HG03460 (cell line): Measurements from ENCODE around the gene GALNT6.
"Not testable (repeated sequence)": the region's sequence is repeated elsewhere in the genome, so short reads cannot be mapped to it uniquely, and the experiment has no call there.

Source experiments
- ATAC-seq: cut with Tn5 transposase; IDR thresholded peaks from one replicate; pipeline ENCODE4 v1.9.1; 2021; ENCODE audit not compliant: unreplicated experiment

The GALNT6 gene

DNA sequence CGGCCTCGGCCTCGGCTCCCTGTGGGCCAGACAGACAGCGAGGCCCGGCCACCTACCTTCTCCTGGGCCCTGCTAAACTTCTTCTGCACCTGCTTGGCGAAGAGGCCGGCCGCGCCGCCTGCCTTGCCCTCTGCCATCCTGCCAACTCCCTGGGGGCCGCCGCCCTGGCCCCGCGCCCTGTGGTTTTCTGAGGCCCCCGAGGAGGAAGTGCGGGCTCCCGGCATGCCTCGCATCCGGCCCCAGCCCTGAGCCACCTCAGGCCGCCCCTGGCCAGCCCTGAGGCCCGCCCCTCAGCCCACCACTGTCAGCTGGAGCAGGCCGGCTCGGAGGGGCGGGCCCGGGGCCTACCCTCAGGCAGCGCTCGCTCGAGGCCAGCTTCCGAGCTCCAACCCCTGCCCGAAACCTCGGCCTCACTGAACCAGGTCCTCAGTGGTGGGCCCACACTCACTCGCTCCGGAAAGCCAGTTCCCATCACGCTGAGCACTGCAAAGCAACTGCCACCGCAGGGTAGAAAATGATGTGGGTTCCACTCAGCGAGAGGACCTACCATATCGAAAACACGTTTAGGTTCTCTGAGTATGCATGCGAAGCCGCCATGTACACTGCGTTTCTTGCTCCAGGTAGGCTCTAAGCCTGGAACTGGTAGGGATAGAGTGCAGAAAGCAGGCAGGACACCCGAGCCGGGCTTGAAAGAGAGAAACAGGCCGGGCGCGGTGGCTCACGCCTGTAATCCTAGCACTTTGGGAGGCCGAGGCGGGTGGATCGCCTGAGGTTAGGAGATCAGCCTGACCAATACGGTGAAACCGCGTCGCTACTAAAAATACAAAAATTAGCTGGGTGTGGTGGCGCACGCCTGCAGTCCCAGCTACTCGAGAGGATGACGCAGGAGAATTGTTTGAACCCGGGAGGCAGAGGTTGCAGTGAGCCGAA is 67.0 kb downstream of the GALNT6 start, which contains the start of gene BIN2:
BIN2 (minus strand) TSS at position 209 of the 930 bp plus-strand sequence; CDS start at position 137, 72 bp downstream.
- peak; percentile 60 for ATAC-seq

DNA sequence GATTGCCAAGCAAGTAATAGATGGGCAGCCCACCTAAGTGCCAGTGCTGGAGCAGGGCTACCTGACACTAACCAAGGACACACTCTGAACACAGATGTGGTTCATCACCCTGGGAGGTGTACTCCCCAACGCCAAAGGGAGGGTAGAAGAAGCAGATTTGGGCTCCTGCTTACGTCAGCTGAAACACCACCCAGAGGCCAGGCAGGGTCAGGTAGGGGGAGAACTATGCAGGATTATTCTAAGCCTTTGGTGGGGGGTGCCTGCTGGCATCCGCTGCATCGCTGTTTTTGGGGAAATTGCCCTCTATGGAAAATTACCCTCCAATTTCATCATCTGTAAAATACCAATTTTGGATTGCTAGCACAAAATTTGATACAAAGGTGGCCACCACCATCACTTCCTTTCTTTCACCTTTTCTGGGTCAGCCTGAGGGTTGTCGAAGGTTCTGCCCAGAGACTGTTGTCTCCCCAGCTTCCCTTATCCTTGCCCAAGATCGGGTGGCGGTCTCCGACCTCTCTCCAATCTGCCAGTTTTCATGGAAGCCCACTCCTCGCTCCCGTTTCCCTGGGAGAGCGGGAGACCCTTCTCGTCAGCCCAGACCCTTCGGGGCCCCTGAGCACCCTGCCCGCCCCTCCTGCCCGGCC is 67.8 kb downstream of the GALNT6 start:
- no peak for ATAC-seq

DNA sequence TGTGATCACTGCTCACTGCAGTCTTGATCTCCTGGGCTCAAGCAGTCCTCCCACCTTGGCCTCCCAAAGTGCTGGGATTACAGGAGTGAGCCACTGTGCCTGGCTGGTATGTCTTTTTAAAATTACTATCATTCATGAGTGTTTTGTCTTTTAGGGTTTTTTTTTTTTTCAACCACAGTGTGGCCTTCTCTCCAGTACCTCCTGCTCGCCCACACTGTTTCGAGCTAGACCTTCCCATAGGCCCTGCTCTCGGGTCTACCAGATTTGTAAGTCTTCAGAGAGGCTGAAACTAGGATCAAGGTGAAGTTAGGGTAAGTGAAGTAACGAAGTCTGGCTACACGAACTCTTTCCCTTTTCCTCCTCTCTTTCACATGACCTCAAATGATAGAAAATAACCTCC is 68.8 kb downstream of the GALNT6 start:
- no peak for ATAC-seq

DNA sequence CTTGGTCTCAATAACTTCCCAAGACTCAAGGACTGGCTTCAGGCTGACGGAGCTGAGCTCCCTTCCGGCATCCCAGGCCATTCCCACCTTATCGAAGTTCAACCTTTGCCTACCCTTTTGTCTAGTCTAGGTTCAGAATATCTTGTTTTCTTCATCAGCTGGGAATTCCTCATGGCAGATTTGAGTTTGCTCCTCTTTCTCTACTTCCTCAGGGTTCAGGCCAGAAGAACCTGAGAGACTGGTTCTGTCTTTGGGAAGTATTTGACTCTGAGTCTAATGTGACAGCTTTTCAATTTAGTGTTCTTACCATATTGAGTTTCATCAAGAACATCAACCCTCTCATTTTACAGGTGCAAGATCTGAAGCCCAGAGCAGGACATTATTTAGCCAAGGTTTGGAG is 69.3 kb downstream of the GALNT6 start:
- ATAC-seq, result no peak

DNA sequence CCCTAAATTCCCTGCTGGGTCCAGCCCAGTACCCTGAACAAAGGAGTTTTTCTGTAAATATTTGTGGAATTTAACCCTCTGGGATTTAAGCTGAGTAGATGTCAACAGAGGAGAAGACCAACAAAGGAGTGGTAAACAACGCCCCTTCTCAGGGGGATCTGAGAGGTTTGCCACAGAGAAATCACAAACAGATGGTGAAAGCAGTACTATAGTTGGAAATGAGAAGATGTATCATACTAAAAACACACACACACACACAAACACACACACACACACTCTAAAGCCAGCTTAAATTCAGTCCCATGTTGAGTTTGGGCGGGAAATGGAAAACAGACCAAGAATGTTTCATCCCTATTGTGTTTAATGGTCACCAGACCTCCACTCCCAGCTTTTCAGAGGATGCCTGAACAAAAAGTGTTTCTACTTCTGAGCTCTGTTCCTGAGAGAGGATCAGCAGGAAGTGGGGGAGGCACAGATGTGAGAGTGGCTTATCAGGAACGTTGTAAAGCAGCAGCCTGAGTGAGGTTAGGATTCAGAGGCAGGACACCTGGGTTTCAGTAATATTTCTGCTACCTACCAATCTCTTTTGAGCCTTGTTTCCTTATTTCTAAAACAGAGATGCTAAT is 70.4 kb downstream of the GALNT6 start:
- no peak for ATAC-seq

DNA sequence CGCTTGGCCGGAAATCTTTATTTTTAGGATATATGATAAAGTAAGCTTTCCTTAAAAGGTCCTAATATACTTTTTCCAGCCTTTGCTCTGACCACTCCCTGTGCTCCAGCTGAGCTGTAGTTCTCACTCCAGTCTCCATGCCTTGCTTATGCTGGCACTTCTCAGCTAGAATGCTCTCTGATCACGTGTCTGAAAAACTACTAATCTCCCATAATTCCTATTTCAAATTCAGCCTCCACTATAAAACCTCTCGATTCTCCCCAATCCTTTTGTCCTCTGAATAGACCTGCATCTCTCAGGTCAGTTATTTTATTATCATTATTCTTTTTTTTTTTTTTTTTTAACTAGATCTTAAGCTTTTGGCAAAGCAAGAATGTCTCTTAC is 70.9 kb downstream of the GALNT6 start:
- ATAC-seq, result no peak

DNA sequence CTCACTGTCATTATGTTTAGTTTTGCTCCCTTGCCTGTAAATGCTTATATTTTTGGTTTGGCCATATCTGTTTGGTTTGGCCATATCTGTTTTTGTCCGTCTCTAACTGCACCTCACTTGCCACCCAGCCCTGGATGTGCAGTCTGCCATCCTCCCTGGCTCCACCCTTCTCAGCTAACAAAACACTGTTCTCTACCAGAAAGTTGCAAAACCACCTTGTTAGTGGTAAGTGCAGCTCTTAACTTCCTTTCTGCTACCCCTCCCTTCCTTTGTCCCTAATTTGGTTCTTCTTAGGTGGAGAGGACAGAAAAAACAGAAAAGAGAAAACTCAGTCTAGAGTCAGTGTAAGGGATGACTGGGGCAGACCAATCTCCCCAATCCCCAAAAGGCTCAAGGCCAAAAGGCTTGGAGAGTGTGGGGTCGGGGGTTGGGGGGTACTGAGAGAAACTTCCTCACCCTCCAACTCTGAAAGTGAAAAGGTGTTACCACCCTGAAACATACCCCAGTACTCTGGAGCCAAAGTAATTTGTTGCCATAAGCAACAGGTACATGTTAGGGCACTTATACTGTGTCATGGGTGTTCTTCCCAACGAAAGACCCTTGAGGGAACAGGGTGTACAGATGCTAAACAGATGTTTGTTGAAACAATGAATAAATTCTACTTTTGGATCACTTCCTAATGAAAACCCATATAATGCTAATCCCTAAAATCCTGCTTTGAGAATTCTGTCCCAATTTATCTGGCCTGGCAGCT is 72.2 kb downstream of the GALNT6 start:
- ATAC-seq, result no peak

DNA sequence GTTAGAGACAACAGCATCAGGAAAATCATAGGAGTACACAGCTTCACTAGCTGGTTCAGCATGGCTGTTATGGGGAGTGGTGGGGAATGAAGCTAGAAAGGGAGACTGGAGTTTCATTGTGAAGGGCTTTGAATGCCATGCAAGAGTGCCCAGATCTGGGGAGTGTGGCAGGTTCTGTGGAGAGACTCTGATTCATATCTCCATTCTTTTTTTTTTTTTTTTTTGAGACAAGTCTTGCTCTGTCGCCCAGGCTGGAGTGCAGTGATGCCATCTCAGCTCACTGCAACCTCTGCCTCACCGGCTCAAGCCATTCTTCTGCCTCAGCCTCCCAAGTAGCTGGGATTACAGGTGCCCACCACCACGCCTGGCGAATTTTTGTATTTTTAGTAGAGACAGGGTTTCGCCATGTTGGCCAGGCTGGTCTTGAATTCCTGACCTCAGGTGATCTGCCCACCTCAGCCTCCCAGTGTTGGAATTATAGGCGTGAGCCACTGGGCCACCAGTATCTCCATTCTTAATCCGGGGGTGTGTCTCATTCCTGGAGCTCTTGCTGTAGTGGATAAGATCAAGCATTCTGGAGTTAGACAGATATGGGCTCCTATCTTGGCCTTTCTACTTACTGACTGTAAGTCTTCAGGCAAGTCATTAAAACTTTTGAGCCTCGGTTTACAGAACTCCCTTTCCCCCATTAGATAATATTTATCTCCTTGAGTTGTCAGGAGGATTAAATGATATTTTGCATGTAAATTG is 73.0 kb downstream of the GALNT6 start:
- not testable (repeated sequence) for ATAC-seq

DNA sequence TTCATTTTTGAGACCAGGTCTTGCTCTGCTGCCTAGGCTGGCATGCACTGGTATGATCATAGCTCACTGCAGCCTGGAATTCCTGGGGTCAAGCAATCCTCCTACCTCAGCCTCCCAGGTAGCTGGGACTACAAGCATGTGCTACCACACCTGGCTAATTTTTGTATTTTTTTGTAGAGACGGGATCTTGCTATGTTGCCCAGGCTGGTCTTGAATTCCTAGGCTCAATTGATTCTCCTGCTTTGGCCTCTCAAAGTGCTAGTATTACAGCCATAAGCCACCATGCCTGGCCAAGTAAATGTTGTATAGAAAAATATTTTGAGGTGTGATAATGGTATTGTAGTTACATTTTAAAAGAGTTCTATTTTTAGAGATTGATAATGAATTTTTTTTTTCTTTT is 79.8 kb downstream of the GALNT6 start:
- ATAC-seq, result no peak

DNA sequence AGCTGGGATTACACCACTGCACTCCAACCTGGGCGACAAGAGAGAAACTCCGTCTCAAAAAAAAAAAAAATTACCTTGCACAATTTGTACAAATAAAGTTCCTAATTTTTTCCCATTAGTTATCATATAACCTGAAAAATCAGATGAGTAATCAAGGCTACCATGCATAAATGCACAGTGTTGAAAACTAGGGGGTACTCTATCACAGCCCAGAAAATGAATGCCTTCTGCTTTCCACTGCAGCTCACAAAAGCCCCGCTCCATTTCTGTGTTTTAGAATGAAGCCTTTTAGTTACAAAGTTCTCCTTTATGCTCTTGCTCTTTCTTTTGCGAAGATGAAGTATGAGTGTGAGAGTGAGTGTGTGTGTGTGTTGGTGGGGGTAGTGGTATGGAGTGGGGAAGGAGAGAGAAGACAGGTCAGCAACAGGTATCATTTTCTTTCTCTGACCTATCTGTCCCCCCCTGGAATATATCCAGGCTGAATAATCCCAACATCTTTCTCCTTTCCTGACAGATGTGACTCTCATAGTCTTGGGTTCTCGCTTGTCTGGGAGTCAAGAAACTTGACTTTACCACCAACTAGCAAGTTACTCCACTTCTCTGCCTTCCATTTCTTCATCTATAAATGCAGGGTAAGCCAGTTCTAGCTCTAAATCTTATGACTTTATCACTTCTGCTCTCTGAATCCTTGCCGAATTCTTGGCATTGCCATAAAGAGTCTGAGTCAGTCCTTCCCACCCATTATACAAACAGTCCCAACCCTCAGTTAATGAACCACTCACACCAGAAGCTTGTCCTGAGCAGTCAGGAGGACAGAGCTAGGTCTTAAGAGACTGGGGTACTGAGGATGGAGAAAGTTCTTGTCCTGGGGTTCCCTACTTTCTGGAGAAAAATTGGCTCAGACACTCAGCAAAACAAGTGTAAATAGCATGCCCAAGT is 83.3 kb downstream of the GALNT6 start:
- ATAC-seq, result no peak

DNA sequence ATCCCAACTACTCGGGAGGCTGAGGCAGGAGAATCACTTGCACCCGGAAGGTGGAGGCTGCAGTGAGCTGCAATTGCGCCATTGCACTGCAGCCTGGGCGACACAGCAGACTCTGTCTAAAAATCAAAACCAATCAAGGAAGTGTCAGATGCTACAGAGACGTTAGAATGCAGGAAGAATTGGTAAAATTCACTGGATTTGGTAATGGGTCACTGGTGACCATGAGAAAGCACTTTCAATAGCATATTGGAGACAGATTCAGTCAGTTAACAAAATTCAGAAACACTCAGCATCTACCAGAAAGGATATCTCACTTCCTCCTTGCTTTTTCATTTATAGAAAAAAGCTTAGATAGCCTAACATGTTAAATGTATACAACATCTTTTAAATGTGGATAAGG is 84.7 kb downstream of the GALNT6 start:
- no peak for ATAC-seq
